Prostate gland (tissue), 2 donors: ENCODE measurements around the gene PGP. TPM values are rescaled to one million over a fixed set of nuclear protein-coding genes. Genes with fewer than 3 reads are reported as not detected.

Source experiments
- DNase-seq: peaks from one replicate; pipeline ENCODE4 v3.0.0-alpha.2; 2019; ENCODE audit warnings: low spot score
- H3K27ac ChIP-seq, 2 donors: fragments of 200-600 bp; sonication (generic); 2 replicates each; pipeline ENCODE4 v1.5.1; 2017 to 2019
- H3K27me3 ChIP-seq: fragments of 200-600 bp; sonication (generic); replicated peaks from 2 replicates; pipeline ENCODE4 v1.5.1; 2019; ENCODE audit not compliant: insufficient read depth
- H3K36me3 ChIP-seq, 2 donors: fragments of 200-600 bp; sonication (generic); 1 replicate in 1 of 2; 2 replicates in 1 of 2; pipeline versions ENCODE4 v1.5.1 to v1.8.1; 2017 to 2019
- H3K4me1 ChIP-seq: fragments of 200-600 bp; sonication (generic); replicated peaks from 2 replicates; pipeline ENCODE4 v1.5.1; 2019
- H3K4me3 ChIP-seq, 2 donors: fragments of 200-600 bp; sonication (generic); 2 replicates each; pipeline ENCODE4 v1.5.1; 2017 to 2019
- H3K9me3 ChIP-seq: fragments of 200-600 bp; sonication (generic); 2 replicates; pipeline ENCODE4 v1.5.1; 2017
- POLR2A ChIP-seq: fragments of 450-650 bp; IDR thresholded peaks from one replicate; pipeline ENCODE4 v1.6.1; 2016; ENCODE audit warnings: antibody characterized with exemption, mild to moderate bottlenecking
- POLR2AphosphoS5 ChIP-seq: sonication (generic); formaldehyde crosslinking; IDR thresholded peaks from one replicate; pipeline ENCODE4 v1.6.1; 2017; ENCODE audit warnings: antibody characterized with exemption
- WGBS: methylation state at CpG from one replicate; pipeline ENCODE4 v1.1.5; 2018; 5-methylcytosine and 5-hydroxymethylcytosine counted together
- intact Hi-C: fragments of 100-400 bp; cut with DNase I; formaldehyde crosslinking; loops from one replicate; pipeline ENCODE4 v1.14.2; 2022
- total RNA-seq, 2 donors: library from RNA; depleted of rRNA; stranded (reverse); fragments of >200 nt; gene quantifications; one replicate each; pipeline ENCODE4 v1.1.0, GENCODE V29; 2016
- TF ChIP-seq, protein P1 (sequence below), 4 experiments: fragments of 200-600 bp in 2 of 4; fragments of 450-650 bp in 2 of 4; sonication (generic) in 2 of 4; IDR thresholded peaks; 1 replicate in 3 of 4; 2 replicates in 1 of 4; pipeline ENCODE4 v1.5.1; 2016 to 2019; ENCODE audit warnings: antibody characterized with exemption in 4 of 4, mild to moderate bottlenecking in 2 of 4, moderate library complexity in 2 of 4

The PGP gene
- total RNA-seq, 2 donors from 2014 or later: 12.7 to 23.7 TPM

DNA sequence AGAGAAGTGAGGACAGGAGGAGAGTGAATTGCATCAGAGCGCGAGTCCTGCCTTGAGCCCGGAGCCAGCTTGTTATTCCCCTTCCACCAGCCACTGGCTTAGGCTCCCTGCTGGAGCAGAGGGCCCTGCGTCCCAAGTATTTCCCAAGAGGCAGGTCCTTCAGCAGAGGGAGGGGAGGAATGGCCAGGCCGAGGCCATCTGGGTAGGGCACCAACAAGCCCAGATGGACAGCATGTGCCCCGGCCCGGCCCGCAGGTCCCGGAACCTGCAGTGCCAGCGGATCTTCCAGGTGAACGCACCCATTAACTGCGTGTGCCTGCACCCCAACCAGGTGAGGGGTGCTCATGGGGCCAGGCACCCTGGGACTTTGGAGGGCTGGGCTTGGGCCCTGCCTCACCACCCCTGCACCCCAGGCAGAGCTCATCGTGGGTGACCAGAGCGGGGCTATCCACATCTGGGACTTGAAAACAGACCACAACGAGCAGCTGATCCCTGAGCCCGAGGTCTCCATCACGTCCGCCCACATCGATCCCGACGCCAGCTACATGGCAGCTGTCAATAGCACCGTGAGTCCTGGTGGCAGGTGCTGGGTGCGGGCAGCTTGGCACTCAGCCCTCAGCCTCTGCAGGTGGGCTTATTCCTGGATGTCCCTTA lies 7.7 kb downstream of the PGP start:
- 89% methylated on average over 23 of the region's 23 CpGs for WGBS
- peaks cover 7% of the 10 kb centered on the region for H3K4me1 ChIP-seq
- H3K36me3 ChIP-seq: peaks cover 0 to 16% of the 10 kb centered on the region in 2 donors
- H3K27me3 ChIP-seq: no peaks in the 10 kb centered on the region
- no peak for DNase-seq
- no peak overlapping the region for H3K27ac ChIP-seq
- H3K4me3 ChIP-seq: no peak overlapping the region
- TF ChIP-seq POLR2A: no peak
- TF ChIP-seq, protein P1, sequence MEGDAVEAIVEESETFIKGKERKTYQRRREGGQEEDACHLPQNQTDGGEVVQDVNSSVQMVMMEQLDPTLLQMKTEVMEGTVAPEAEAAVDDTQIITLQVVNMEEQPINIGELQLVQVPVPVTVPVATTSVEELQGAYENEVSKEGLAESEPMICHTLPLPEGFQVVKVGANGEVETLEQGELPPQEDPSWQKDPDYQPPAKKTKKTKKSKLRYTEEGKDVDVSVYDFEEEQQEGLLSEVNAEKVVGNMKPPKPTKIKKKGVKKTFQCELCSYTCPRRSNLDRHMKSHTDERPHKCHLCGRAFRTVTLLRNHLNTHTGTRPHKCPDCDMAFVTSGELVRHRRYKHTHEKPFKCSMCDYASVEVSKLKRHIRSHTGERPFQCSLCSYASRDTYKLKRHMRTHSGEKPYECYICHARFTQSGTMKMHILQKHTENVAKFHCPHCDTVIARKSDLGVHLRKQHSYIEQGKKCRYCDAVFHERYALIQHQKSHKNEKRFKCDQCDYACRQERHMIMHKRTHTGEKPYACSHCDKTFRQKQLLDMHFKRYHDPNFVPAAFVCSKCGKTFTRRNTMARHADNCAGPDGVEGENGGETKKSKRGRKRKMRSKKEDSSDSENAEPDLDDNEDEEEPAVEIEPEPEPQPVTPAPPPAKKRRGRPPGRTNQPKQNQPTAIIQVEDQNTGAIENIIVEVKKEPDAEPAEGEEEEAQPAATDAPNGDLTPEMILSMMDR (IDR thresholded peaks at IDR 0.05): no peak
- no peak for TF ChIP-seq POLR2AphosphoS5
- intact Hi-C loops: loop anchor here (10.0 kb wide), 1 partner anchor 48 kb away; the partner anchor contains the start of gene ECI1
- H3K9me3 ChIP-seq: no peaks in the 10 kb centered on the region

GRCh38 chr16:2206420-2206779 lies 8.2 kb downstream of the PGP start:
- no peak for DNase-seq
- peak overlapping the region in 1 of 2 donors; percentile 97 for H3K27ac ChIP-seq

DNA sequence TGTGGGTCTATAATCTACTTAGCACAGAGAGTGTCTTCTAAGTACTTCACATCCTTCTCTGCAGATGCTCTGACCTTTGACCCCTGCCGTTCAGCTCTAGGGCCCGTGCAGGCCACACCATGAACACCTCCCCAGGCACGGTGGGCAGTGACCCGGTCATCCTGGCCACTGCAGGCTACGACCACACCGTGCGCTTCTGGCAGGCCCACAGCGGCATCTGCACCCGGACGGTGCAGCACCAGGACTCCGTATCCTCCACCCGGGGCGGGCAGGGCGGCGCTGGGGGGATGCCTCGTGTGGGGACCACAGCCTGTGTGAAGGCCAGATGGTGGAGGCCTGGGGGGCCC lies 8.7 kb downstream of the PGP start:
- H3K27me3 ChIP-seq: no peaks in the 10 kb centered on the region
- WGBS: 5% methylated on average over 16 of the region's 16 CpGs
- H3K9me3 ChIP-seq: no peaks in the 10 kb centered on the region
- peak overlapping the region; percentile 78 to 83 for H3K4me3 ChIP-seq
- no peak for DNase-seq
- peak overlapping the region; percentile 97 for H3K27ac ChIP-seq
- H3K36me3 ChIP-seq: peaks cover 0 to 16% of the 10 kb centered on the region in 2 donors
- intact Hi-C loops: loop anchor here (10.0 kb wide), 1 partner anchor 49 kb away; the partner anchor contains the start of gene ECI1
- TF ChIP-seq POLR2A: no peak
- TF ChIP-seq, protein P1 (IDR thresholded peaks at IDR 0.05): no peak
- TF ChIP-seq POLR2AphosphoS5: no peak
- H3K4me1 ChIP-seq: peaks cover 6% of the 10 kb centered on the region

More at GRCh38 chr16:2206420-2206779, 8.2 kb downstream of the PGP start:
- Histone ChIP-seq H3K36me3 (peaks cover 0 to 16% of the 10 kb centered on the region in 2 donors), H3K4me3 (peak overlapping the region; percentile 78 to 83), H3K4me1 (peaks cover 6% of the 10 kb centered on the region), H3K27me3 (no peaks in the 10 kb centered on the region), H3K9me3 (no peaks in the 10 kb centered on the region)
- TF ChIP-seq, protein P1 (IDR thresholded peaks at IDR 0.05): no peak
- TF ChIP-seq POLR2A (no peak), POLR2AphosphoS5 (no peak)
- WGBS: 83% methylated on average over 18 of the region's 18 CpGs
- intact Hi-C loops: loop anchor here (10.0 kb wide), 1 partner anchor 48 kb away; the partner anchor contains the start of gene ECI1

DNA sequence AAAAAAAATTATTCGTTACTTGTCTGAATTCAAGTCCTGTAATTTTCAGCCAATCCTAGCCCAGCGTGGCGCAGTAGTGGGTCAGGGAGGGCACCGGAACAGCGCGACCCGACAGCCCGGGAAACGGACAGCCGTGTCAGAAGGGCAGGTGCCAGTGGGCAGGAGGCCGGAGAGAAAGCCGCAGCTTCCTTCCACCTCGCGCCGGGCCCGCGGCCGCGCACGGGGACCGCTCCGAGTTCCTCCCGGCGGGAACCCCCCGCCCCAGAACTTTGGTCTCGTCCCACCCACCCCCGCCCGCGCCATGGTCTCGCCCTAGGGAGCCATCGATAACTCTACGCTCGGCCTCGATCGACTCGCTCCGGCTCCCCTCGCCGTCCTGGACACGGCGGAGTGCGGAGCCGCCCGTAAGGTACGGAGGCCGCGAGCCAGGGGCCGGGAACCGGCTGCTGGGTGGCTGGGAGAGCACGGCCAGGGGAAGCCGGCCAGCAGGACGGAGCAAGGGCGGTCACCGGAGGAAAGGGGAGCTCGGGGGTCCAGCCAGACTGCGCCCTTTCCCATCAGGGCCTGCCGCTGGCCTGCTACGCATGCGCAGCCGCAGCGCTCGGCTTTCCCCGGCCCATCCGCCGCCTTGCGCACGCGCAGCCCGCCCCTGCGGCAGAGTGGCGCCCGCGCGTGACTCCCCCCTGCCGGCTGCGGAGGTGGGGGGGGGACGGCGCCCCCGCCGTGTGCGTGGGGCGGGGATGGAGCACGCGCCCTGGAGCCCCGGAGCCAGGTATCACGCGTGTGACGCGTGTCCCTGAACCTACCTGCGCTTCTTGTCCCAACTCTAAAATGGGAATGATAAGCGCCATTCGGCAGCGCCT lies 9.3 kb downstream of the PGP start, which contains the start of gene MLST8:
Gene MLST8 (plus strand): TSS at position 351 of the 863 bp plus-strand sequence. CDS start 632 bp downstream, outside the sequence.
- peaks cover 0 to 16% of the 10 kb centered on the region in 2 donors for H3K36me3 ChIP-seq
- peak; percentile 74 for DNase-seq
- H3K27ac ChIP-seq: peak within 1 kb of the TSS; percentile 97
- H3K9me3 ChIP-seq: no peaks in the 10 kb centered on the region
- TF ChIP-seq, protein P1 (IDR thresholded peaks at IDR 0.05): peak in 2 of 4 experiments; percentile 34 to 48
- TF ChIP-seq POLR2A (peak; percentile 66), POLR2AphosphoS5 (peak; percentile 84)
- under 1% methylated on average over 82 of the region's 93 CpGs for WGBS
- peak within 1 kb of the TSS; percentile 78 to 83 for H3K4me3 ChIP-seq
- peaks cover 6% of the 10 kb centered on the region for H3K4me1 ChIP-seq
- intact Hi-C loops: loop anchor here (10.0 kb wide), 1 partner anchor 49 kb away; the partner anchor contains the start of gene ECI1
- H3K27me3 ChIP-seq: no peaks in the 10 kb centered on the region
